ENCODE data around the gene ZNF74.

ZNF74 gene

DNA sequence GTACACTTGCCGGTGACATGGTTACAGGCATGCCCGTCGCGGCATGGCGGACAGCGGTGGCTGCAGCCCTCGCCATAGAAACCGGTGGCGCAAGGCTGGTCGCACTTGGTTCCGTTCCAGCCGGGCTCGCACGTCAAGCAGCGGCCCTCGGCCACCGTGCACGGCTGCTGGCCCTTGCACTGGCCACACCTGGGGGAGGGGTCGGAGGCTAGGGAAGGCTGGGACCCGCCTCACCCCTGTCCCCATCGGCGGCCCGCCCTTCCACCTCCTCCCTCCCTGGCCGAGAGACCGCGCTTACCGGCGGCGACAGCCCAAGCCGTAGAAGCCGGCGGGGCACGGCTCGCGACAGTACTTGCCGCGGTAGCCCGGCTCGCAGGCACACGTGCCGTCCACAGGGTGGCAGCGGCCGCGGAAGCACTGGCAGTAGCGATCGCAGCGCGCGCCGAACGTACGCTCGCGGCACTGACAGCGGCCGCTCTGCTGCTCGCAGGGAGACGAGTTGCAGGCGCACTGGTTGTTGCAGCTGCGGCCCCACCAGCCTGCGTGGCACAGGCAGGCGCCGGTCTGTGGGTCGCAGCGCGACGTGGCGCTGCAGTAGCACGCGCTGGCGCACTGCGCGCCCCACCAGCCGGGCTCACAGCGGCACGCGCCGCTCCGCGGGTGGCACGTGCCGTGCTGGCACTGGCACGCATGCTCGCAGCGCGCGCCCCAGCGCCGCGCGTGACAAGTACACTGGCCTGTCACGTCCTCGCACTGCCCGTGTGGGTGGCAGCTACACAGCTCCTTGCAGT is 37.0 kb downstream of the ZNF74 start:
- in situ Hi-C loops (cut with HindIII; ENCODE audit: low sequenced_read_pairs): no loop called here

DNA sequence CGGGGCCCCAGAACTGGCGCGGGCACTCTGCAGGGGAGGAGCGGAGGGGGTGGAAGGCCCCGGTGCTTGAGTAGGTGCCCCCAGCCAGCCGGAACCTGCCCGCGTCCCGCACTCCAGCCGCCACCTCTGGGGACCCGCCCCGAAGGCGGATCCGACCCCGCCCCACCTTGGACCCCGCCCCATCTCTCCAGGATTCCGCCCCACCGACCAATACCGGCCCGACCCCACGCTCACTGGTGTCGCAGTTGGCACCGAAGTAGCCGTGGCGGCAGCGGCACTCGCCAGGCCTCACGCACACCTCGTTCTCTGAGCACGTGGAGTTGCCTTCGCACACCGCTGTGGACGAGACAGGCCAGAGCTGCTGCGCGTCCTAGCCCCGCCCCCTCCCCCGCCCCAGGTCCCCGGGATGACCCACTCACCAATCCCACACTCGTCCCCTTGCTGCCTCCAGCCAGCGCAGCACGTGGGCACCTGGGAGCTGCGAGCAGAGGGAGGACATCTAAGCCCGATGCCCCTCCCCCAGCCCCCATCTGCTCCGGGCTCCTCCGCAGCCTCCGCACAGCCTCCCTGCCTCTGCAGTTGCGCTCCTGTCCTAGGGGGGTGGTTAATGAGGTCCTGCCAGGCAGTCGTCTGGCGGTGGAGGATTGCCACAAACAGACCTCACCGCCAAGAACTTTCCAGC is 37.7 kb downstream of the ZNF74 start:
- in situ Hi-C loops (cut with HindIII; ENCODE audit: low sequenced_read_pairs): no loop called here

DNA sequence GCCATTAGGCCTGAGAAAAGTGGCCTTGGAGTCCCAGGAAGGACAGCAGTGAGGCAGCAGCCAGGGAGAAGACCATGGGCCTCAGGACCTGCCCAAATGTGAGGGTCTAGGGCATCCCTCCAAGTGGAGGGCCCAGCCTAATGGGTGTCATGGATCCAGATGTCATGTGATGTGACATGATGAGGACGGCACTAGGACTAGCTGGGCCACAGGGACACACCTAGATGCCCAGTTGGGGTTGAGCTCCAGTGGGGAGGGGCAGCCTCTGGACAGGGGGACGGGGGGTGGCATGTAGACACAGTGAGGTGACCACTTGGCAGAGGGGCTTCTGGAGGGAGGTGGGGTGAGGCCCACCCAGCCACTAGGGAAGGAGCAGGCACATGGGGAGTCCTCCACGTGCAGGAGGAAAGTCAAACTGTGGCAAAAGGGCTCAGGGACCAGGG is 38.3 kb downstream of the ZNF74 start:
- in situ Hi-C loops (cut with HindIII; ENCODE audit: low sequenced_read_pairs): no loop called here

DNA sequence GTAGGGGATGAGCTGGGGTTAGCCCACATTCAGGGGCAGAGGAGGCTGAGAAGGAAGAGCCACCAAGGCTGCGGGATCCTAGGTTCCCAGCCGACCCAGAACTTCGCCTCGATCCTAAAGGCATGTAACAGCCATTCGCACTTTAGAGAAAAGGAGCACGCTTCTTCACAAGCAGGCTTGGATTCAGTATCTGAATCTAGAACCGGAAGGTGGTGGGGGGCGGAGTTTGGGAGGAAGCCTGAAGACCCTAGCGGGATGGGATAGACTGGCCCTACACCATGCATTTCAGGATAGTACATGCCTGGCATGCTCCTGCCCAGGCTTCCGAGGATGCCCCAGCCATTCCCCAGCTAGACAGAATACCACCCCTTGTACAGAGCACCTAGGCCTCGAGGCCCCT is 39.2 kb downstream of the ZNF74 start:
- in situ Hi-C loops (cut with HindIII; ENCODE audit: low sequenced_read_pairs): no loop called here

DNA sequence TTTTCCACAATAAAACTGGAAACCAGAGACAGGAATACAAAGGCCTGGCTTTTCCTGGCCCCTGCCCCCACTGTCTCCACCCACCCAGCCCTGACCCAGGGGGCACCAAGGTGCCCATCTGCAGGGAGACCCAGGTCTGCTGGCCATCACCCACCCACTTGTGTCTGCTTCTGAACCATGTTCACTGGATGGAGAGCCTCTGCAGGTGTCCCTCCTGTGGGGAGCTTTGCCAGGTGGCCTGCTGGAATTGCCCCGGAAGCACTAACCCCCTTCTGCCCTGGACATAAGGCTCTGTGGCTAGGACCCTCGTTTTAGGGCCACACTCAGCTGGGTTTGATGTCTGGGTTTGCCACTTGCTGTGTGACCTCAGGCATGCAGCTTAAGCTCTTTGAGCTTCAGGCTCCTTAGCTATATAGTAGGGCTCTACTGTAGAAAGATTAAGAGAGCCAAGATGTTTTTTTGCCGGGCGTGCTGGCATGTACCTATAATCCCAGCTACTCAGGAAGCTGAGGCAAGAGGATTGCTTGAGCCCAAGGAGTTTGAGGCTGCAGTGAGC is 39.8 kb downstream of the ZNF74 start:
- in situ Hi-C loops (cut with HindIII; ENCODE audit: low sequenced_read_pairs): no loop called here

DNA sequence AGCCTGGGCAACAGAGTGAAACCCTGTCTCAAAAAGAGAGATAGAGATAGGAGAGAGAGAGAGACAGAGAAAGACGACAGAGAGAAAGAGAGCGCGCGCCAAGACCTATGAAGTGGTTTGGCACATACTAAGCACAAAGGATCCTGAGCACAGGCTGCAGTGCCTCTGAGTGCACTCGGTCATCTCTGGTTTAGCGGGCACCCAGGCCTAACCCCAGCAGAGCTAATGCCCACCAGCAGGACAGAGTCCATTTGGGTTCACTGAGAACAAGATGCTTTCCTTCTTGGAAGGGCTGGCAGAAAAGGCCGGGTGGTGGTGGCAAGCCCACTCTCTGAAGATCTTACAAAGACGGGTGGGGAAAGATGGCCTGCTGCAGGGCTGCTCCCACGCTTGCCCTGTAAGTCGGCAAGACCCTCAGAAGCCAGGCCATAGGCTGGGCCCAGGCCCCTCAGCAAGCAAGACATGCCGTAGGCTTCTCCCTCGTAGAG is 40.4 kb downstream of the ZNF74 start:
- in situ Hi-C loops (cut with HindIII; ENCODE audit: low sequenced_read_pairs): no loop called here

DNA sequence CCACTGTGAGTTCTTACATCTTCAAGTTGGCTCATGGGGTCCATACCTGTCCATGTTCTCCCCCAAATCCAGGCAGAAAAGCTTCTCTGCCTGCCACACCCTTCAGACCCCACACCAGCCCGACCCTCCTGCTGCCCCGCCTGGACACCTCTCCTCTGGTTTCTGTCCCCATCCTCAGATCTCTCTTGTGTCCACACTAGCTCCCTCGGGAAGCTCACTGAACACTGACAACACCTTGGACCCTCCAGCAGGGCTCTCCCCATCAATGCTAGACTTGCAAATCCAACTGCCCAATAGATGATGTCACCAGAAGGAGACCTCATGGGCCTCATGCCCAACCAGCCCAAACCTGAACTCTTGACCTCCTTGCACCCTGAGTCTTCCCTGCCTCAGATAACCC is 40.8 kb downstream of the ZNF74 start:
- in situ Hi-C loops (cut with HindIII; ENCODE audit: low sequenced_read_pairs): no loop called here

DNA sequence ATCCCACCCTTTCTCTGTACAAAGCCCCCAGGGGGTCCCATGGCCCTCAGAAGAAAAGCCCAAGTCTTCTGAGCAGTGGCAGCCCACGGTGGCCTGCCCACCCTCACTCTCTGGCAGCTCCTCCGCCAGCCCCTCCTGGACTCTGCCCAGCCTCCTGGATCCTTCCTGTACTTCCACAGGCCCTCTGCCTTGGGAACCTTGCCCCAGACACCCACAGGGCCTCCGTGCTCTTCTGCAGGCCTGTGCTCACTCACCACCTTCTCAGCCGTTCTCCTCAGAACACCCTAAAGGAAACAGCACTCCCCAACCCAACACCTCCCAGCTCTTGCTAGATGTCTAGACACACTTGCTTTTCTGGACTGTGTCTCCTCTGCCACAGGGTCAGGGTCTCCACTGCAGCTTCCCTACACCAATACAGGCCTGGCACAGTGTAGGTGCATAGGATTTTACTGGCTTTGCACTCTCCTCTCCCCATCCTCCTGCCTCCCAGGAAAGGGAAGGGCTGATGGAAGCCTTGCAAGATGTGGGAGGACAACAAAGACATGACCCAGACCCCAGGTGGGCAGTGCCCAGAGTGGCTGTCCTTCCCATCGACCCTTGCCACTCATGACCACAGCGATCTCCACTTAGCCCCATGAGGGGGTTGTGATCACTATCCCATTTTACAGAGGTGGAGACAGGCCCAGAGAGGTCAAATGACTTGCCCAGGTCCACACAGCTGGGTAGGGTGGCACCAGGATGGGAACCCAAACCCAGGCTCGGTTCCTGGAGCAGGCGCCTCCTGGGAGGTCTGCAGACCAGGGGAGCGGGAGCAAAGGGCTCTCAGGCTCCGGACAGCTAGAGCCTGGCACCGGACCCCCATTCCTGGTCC is 41.7 kb downstream of the ZNF74 start:
- in situ Hi-C loops (cut with HindIII; ENCODE audit: low sequenced_read_pairs): no loop called here

DNA sequence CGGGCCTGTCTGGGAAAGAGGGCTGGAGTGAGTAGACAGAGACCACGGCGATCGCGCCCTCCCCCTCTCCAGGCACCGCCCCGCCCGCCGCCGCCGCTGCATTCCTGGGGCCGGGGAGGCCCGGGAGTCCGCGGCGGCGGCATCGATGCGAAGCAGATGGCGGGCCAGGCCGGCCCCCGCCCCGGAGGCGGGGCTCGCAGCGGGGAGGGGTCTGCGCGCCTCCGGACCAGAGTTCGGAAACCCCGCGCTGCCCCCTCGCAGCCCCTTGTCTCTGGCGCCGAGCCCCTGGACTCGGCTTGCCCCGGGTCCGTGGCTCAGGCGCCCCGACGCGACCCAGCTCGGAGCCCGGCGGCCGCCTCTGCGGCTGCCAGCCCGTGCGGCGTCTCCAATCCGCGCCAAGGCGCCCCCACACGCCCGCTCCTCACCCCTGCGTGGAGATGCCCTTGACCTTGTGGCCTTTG is 42.4 kb downstream of the ZNF74 start:
- in situ Hi-C loops (cut with HindIII; ENCODE audit: low sequenced_read_pairs): no loop called here

DNA sequence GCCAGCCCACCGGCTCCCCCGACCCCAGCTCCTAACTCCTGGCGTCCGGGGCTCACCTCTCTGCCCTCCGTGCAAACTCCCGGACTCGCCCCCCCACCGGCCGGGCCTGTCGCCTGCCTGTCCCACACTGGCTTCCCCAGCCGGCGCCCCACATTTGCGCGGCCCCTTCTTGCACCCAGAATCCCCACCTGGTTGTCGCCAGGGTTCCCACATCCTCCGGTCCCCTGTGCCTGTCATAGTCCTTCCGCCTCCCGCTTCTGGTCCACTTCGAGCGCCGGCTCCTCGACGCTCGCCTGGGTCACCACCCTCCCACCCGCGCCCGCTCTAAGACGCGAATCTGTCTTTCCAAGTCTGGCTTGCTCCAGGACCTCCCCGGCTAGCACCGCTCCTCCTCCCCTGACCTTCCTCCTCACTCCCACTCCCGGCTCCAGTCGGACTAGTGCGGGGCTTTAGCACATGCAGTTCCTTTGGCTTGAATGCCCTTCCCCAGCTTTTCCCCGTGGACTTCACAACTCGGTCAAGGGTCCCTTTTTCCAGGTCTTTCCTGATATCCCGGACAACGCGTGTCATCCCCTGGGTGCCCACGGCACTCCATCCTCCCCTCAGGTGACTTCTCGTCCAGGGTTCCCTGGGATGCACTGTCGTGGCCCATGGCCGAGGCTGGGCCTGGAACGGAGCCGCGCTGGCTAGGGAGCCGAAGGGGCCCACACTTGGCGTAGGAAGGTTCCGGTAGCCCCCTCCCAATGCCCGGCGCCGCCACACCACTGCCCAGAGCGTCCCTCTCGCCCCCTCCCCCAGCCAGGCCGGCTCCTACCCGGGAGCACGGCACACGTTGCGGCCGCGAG is 43.0 kb downstream of the ZNF74 start:
- in situ Hi-C loops (cut with HindIII; ENCODE audit: low sequenced_read_pairs): no loop called here

DNA sequence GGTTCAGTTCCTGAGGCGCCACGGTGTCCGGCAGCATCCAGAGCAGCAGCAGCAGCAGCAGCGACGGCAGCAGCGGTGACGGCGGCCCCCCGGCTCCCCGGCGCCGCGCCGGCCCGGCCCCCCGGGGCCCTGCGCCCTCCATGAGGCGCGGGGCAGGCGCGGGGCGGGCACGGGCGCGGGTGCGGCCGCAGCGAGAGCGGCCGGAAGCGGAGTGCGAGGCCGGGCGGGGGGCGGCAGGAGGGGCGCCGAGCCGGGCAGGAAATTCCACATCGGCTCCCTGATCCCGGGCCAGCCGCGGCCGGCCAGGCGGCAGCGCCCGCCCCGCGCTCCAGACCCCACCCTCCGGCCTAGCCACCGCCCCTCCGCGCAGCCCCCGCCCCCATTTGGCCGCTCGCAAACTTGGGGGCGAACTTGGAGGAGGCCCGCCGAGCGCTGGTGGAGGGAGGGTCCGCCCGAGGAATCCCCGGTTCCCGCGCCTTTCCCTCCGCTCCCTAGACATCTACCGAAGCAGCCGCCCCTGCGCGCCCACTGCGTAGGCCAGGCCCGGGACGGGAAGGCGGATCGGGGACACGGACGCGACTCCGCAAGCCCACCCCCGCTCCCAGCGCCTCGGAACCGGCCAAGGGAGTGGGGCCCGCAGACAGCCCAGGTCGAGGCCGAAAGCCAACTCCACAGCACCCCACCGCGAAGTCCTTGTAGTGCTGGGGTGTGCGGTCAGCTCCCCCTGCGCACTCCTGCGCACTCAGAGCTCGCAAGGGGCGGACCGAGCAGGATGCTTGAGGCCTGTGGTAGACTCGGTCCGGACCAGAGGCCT is 43.9 kb downstream of the ZNF74 start, which contains the start of gene SCARF2:
SCARF2 (minus strand) TSS at position 213 of the 814 bp plus-strand sequence; CDS start at position 142, 71 bp downstream.
- in situ Hi-C loops (cut with HindIII; ENCODE audit: low sequenced_read_pairs): no loop called here

DNA sequence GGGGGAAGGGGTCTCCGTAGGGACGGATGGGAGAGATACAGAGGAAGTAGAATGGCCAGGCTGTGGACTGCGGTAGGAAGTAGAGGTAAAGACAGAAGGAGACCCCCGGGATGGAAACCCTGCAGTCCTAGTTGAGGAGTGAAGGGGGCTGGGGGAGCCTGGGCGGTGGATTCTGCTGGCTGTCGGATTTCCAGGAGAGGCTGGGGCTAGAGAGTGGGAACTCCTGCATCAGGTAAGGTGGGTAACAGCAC is 44.4 kb downstream of the ZNF74 start:
- in situ Hi-C loops (cut with HindIII; ENCODE audit: low sequenced_read_pairs): no loop called here

DNA sequence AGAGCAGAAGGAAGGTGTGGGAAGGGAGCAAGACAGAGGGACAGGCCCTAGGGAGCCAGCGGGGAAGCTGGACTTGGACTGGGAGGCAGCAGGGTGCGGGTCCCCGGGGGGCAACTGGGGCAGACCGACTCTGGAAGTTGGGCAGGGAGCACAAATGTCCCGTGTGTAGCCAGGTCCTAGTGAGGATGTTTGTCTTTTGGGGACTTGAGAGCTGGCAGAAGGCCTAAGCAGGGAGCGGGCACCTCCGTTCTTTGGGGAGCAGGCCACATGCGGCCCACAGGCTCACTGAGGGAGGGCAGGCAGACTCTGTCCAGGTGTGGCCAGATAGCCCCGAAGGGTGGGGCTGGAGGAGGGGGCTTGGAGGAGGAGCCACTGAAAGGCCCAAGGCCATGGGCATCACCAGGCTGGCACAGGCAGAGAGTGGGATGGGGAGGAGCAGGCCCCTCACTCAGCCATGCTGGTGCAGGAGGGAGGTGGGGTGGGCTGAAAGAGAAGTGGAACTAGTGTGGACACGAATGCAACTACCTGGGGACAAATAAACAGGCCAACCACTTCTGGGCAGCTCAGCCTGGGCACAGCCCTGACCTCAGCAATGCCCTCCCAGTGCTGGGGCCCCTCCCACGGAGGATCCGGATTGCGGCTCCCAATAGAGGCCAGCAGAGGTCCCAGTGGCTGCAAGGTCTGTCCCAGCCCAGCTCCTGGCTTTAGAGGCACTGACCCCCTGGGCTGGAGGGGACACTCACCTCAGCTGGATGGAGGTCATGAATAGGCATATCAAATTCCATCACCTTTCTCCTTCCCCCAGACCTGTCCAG is 44.9 kb downstream of the ZNF74 start:
- in situ Hi-C loops (cut with HindIII; ENCODE audit: low sequenced_read_pairs): no loop called here

DNA sequence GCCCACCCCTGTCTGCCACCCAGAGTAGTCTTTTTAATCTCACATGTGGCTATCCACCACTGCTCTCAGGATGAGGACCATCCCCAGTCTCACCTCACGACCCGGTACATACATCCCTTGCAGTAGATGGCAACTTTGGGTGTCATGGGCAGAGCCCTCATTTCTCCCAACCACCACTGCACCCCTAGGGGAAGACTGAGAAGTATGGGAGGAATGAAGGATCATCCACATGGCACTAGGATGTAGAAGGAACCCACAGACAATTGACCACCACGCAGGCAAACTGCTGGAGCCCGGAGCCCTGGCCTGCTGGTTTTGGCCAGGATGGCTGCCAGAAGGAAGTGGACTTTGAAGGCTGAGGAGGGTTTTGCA is 45.6 kb downstream of the ZNF74 start:
- in situ Hi-C loops (cut with HindIII; ENCODE audit: low sequenced_read_pairs): no loop called here

DNA sequence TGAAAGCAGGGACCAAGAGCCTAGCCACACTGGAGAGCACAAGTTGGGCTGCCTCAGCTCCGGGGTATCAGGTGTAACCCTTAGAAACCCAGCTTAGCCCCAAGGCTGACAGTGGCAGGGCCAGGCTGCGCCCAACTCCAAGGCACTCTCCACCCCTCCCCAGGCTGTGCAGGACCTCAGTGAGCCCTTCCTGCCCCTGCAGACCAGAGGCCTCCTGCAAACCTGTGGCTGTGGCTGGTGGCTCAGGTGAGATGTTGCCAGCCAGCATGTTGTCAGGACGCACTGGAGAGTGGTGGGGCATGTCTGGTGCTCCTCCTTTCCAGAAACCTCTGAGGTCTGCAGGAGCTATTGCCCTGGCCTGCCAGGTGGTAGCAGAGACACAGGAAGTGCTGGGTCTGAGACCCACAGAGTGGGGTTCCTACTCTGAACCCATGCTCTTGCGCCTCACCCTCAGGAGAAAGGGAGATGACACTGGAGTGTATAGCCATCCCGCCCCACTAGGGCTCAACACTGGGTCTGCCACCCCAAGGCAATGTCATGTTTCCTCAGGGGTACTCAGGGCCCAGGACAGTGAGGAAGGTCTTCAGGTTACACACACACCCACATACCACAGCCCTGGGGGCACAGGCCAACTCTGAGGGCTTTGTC is 46.1 kb downstream of the ZNF74 start:
- in situ Hi-C loops (cut with HindIII; ENCODE audit: low sequenced_read_pairs): loop anchor here (5.0 kb wide), 1 partner anchor 52 kb away; no protein-coding TSS in a partner anchor

DNA sequence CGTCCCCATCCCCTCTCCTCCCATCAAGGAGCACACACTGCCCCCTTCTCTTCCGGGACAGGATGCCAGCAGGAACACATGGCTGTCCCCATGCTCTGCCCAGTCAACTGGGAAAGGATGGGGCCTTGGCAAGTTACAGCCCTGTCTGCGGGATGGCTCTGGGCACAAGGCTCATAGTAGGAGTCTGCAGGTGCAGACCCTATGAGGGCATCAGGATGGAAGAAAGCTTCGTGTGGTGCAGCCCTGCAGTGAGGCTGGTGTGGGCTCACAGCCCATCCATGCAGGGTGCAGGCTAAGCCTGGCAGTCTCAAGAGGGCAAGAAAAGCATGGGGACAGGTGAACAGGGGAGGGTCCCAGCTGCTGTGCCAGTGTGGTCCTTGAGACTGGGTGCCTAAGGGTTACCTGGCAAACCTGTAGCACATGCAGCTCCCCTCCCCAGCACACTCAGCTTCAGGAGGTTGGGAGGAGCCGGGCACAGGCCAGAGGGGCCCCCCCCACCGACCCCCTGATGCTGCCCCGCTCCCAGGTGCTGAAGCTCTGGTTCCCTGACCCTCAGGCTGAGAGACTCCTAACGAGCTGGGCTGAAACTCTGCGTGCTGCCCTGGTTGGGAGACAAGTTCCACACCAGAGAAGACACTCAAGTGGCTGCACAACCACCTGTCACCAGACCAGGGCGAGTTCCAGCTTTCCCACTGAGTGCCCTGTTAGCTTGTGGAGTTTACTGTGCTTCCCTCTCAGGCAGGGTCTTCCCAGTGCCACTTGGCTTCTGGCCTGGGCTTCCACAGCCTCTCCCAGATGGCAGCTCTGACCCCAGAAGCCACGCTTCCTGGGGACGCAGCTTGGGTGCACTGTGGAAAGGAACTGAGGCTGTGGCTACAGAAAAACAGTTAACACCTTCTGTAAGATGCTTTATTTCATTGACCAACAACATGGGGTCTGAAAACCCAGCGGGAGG is 47.0 kb downstream of the ZNF74 start:
- in situ Hi-C loops (cut with HindIII; ENCODE audit: low sequenced_read_pairs): loop anchor here (5.0 kb wide), 1 partner anchor 51 kb away; no protein-coding TSS in a partner anchor

Measured in endothelial cell of hepatic sinusoid (primary cell).